Loucy (cell line): ENCODE measurements around the gene CYTH3.
A peak's percentile ranks its signal among the peaks of the same experiment; 100 is the strongest.

Experiments
- H2AFZ ChIP-seq: fragments of 200-600 bp; sonication (generic); 2 replicates; pipeline ENCODE4 v1.6.0; 2016; ENCODE audit warnings: antibody characterized with exemption, mild to moderate bottlenecking, low read length, moderate library complexity
- H3F3A ChIP-seq: fragments of 200-600 bp; 2 replicates; pipeline ENCODE4 v1.6.0; 2016; ENCODE audit warnings: antibody characterized with exemption, low read depth, mild to moderate bottlenecking
- H3K27me3 ChIP-seq: fragments of 200-600 bp; sonication (generic); 2 replicates; pipeline ENCODE4 v1.6.1; 2014; ENCODE audit warnings: low read length, mild to moderate bottlenecking; ENCODE audit not compliant: insufficient read depth, poor library complexity, severe bottlenecking
- H3K36me3 ChIP-seq: fragments of 200-600 bp; sonication (generic); 2 replicates; pipeline ENCODE4 v1.6.1; 2016; ENCODE audit warnings: low read length; ENCODE audit not compliant: insufficient read depth
- H3K4me1 ChIP-seq: fragments of 200-600 bp; sonication (generic); 2 replicates; pipeline ENCODE4 v1.5.1; 2014; ENCODE audit warnings: low read length, mild to moderate bottlenecking; ENCODE audit not compliant: insufficient read depth, poor library complexity, severe bottlenecking
- H3K4me2 ChIP-seq: fragments of 200-600 bp; sonication (generic); 2 replicates; pipeline ENCODE4 v1.6.0; 2014; ENCODE audit warnings: antibody characterized with exemption, low read length, low read depth, mild to moderate bottlenecking; ENCODE audit not compliant: poor library complexity, severe bottlenecking
- H3K4me3 ChIP-seq: fragments of 200-600 bp; sonication (generic); 2 replicates; pipeline ENCODE4 v1.5.1; 2014; ENCODE audit warnings: low read length, mild to moderate bottlenecking, mixed read lengths; ENCODE audit not compliant: poor library complexity, severe bottlenecking
- H3K79me2 ChIP-seq: fragments of 200-600 bp; sonication (generic); 2 replicates; pipeline ENCODE4 v1.6.1; 2014; ENCODE audit warnings: low read length; ENCODE audit not compliant: insufficient read depth
- H3K9ac ChIP-seq: fragments of 200-600 bp; sonication (generic); 2 replicates; pipeline ENCODE4 v1.6.0; 2014; ENCODE audit warnings: mild to moderate bottlenecking, low read depth, low read length, moderate library complexity; ENCODE audit not compliant: poor library complexity, severe bottlenecking
- H3K9me2 ChIP-seq: fragments of 200-600 bp; sonication (generic); replicated peaks from 2 replicates; pipeline ENCODE4 v1.6.1; 2016; ENCODE audit warnings: low read depth, low read length, mixed read lengths
- H3K9me3 ChIP-seq: fragments of 200-600 bp; sonication (generic); 2 replicates; pipeline ENCODE4 v1.6.1; 2014; ENCODE audit warnings: mild to moderate bottlenecking, antibody characterized with exemption, low read length, low read depth; ENCODE audit not compliant: insufficient read depth
- H4K20me1 ChIP-seq: fragments of 200-600 bp; sonication (generic); 2 replicates; pipeline ENCODE4 v1.6.0; 2014; ENCODE audit warnings: antibody characterized with exemption, low read length, mild to moderate bottlenecking; ENCODE audit not compliant: insufficient read depth, poor library complexity, severe bottlenecking
- EZH2phosphoT487 ChIP-seq: fragments of 200-600 bp; IDR thresholded peaks from 2 replicates; pipeline ENCODE4 v1.6.1; 2018; ENCODE audit warnings: antibody characterized with exemption, mild to moderate bottlenecking, moderate library complexity, borderline replicate concordance
- TF ChIP-seq, protein P1 (sequence below): fragments of 200-600 bp; sonication (generic); conservative IDR thresholded peaks from 2 replicates; pipeline ENCODE4 v1.5.1; 2014; ENCODE audit warnings: mild to moderate bottlenecking, antibody characterized with exemption, low read length

CYTH3 gene

DNA sequence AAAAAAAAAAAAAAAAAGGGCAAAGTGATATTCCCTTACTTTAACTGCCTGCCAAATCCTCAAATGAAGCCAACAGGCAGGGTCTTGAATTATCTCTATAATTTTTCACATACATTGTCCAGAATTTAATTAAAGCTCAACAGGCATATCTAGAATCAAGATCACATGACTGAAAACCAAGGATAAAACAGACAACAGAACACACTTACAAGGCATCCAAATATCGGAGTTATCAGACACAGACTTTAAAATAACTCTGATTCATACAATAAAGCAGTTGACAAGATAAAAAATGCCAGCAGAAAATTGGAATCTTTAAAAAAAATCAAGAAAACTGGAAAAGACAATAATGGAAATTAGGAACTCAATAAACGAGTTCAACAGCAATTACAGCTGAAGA is 10.7 kb downstream of the CYTH3 start:
- no peak overlapping the region for H3K4me3 ChIP-seq
- H3K4me2 ChIP-seq = no peak overlapping the region
- no peaks in the 10 kb centered on the region for H3F3A ChIP-seq
- no peaks in the 10 kb centered on the region for H3K9me2 ChIP-seq
- H3K27me3 ChIP-seq = no peaks in the 10 kb centered on the region
- H2AFZ ChIP-seq = no peak overlapping the region
- H4K20me1 ChIP-seq = no peaks in the 10 kb centered on the region
- H3K9ac ChIP-seq = no peak overlapping the region
- no peaks in the 10 kb centered on the region; the same call in 1 of the 2 replicates for H3K79me2 ChIP-seq
- no peak for TF ChIP-seq EZH2phosphoT487
- TF ChIP-seq, protein P1, sequence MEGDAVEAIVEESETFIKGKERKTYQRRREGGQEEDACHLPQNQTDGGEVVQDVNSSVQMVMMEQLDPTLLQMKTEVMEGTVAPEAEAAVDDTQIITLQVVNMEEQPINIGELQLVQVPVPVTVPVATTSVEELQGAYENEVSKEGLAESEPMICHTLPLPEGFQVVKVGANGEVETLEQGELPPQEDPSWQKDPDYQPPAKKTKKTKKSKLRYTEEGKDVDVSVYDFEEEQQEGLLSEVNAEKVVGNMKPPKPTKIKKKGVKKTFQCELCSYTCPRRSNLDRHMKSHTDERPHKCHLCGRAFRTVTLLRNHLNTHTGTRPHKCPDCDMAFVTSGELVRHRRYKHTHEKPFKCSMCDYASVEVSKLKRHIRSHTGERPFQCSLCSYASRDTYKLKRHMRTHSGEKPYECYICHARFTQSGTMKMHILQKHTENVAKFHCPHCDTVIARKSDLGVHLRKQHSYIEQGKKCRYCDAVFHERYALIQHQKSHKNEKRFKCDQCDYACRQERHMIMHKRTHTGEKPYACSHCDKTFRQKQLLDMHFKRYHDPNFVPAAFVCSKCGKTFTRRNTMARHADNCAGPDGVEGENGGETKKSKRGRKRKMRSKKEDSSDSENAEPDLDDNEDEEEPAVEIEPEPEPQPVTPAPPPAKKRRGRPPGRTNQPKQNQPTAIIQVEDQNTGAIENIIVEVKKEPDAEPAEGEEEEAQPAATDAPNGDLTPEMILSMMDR = no peak
- no peaks in the 10 kb centered on the region for H3K9me3 ChIP-seq
- H3K36me3 ChIP-seq = no peaks in the 10 kb centered on the region
- H3K4me1 ChIP-seq = peaks cover 41% of the 10 kb centered on the region

DNA sequence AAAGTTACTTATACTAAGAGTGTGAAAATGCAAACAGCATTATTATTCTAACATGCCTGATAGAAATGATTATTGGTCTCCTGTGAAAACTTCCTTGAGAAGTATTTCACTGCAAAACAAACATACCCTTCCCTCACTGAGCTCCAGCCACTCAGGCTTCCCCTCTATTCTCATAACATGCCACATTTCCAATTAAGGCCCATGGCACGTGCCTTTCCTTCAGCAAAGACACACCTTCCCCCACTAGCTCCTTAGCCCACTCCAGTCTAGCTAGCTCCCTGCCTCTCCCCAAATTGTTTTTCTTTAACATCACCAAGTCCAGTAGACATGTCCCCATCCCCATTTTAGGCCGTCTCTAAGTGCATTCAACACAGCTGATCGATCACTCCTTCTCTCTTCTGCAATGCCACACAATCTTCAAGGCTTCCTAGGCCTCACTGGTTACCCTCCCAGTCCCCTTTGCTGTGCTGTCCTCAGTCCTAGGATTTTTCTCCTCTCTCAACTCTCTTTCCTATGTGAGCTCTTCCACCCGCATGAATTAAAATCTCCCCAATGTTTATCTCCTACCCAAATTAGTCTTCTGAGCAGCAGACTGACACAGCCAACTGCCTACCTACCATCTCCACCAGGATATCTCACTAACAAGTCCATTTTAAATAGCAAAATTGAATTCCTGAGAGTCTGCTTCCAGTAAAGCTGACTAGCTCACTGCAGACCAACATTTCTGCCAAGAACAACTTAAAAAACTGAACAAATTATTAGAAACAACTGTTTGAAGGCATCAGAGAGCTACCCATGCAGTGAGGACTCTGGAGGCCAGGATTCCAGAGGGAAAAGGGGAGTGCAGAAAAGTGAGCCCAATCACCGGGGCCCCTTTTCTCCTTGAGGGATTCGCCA is 11.9 kb downstream of the CYTH3 start:
- Histone ChIP-seq H3K9me2 (no peaks in the 10 kb centered on the region), H3K36me3 (no peaks in the 10 kb centered on the region), H3K4me2 (no peak overlapping the region), H3F3A (no peaks in the 10 kb centered on the region), H3K79me2 (no peaks in the 10 kb centered on the region; the same call in 1 of the 2 replicates), H3K9me3 (no peaks in the 10 kb centered on the region), H3K9ac (no peak overlapping the region), H3K4me1 (peaks cover 50% of the 10 kb centered on the region), H2AFZ (no peak overlapping the region), H4K20me1 (no peaks in the 10 kb centered on the region), H3K4me3 (no peak overlapping the region), H3K27me3 (no peaks in the 10 kb centered on the region)
- TF ChIP-seq EZH2phosphoT487 = no peak
- TF ChIP-seq, protein P1 = no peak

DNA sequence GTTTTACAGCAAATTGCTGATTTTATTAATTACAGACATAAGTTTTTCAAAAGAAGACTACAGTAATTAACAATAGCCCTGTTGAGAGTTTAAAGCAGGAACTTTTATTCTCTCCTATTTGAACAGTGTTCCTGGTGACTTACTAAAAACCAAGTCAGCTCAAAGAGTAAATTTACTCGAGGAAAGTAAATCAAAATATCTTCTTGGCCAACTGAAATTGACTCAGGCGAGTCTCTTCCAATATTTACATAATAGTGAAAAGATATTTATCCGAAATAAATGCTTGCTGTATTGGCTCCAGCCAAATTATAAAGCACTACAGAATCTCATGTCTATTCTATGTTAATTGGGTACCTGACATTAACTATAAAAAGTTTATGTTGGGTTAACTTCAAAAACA is 13.2 kb downstream of the CYTH3 start:
- Histone ChIP-seq H3K36me3 (no peaks in the 10 kb centered on the region), H3K9me3 (no peaks in the 10 kb centered on the region), H4K20me1 (no peaks in the 10 kb centered on the region), H3K79me2 (no peaks in the 10 kb centered on the region; the same call in 1 of the 2 replicates), H3K9ac (no peak overlapping the region), H3K4me2 (peak overlapping the region; percentile 62), H3K4me1 (peaks cover 44% of the 10 kb centered on the region), H3K4me3 (peak overlapping the region; percentile 25), H3K9me2 (no peaks in the 10 kb centered on the region), H3K27me3 (no peaks in the 10 kb centered on the region), H2AFZ (no peak overlapping the region), H3F3A (no peaks in the 10 kb centered on the region)
- TF ChIP-seq, protein P1 = no peak
- no peak for TF ChIP-seq EZH2phosphoT487
